HG03460 (cell line): ENCODE results near the gene GJA4.
"Not testable (repeated sequence)": the region's sequence is repeated elsewhere in the genome, so short reads cannot be mapped to it uniquely, and the experiment has no call there.

Experiments used
- ATAC-seq: cut with Tn5 transposase; IDR thresholded peaks from one replicate; pipeline ENCODE4 v1.9.1; 2021; ENCODE audit not compliant: unreplicated experiment

GJA4 gene

GRCh38 chr1:34768856-34769255 is 23.9 kb upstream of the GJA4 start:
- no peak for ATAC-seq

GRCh38 chr1:34770891-34771504 is 21.8 kb upstream of the GJA4 start:
- no peak for ATAC-seq

- ATAC-seq: no peak
Observed at GRCh38 chr1:34771573-34772371, 21.0 kb upstream of the GJA4 start.

- not testable (repeated sequence) for ATAC-seq
Observed at GRCh38 chr1:34773114-34773513, 19.7 kb upstream of the GJA4 start.

- no peak for ATAC-seq
Observed at GRCh38 chr1:34774957-34775356, 17.8 kb upstream of the GJA4 start.

- no peak for ATAC-seq
Observed at GRCh38 chr1:34776911-34777310, 15.9 kb upstream of the GJA4 start.

- no peak for ATAC-seq
Observed at GRCh38 chr1:34777519-34778321, 15.1 kb upstream of the GJA4 start.

- no peak for ATAC-seq
Observed at GRCh38 chr1:34778381-34778780, 14.4 kb upstream of the GJA4 start.

- ATAC-seq: no peak
Observed at GRCh38 chr1:34779005-34779404, 13.8 kb upstream of the GJA4 start.

- no peak for ATAC-seq
Observed at GRCh38 chr1:34779526-34779925, 13.3 kb upstream of the GJA4 start.

GRCh38 chr1:34779962-34780361 is 12.8 kb upstream of the GJA4 start:
- no peak for ATAC-seq

- no peak for ATAC-seq
Observed at GRCh38 chr1:34780528-34780927, 12.3 kb upstream of the GJA4 start.

- no peak for ATAC-seq
Observed at GRCh38 chr1:34781071-34781843, 11.5 kb upstream of the GJA4 start, which contains the start of gene GJB3. GJB3 (plus strand) TSS chr1:34781214; CDS start chr1:34784763, 3,549 bp downstream.

- no peak for ATAC-seq
Observed at GRCh38 chr1:34781844-34782391, 10.9 kb upstream of the GJA4 start.

GRCh38 chr1:34784751-34785221 is 8.0 kb upstream of the GJA4 start:
- no peak for ATAC-seq

- ATAC-seq: no peak
Observed at GRCh38 chr1:34785231-34785874, 7.4 kb upstream of the GJA4 start.

GRCh38 chr1:34785875-34786470 is 6.8 kb upstream of the GJA4 start:
- no peak for ATAC-seq

GRCh38 chr1:34786521-34787325 is 6.1 kb upstream of the GJA4 start:
- no peak for ATAC-seq
